K562 (cell line): ENCODE results near the gene PLAAT4. TPM values are rescaled to one million over a fixed set of nuclear protein-coding genes. Genes with fewer than 3 reads are reported as not detected.

Source experiments
- ATAC-seq: fragments of 200-7000 bp; cut with Tn5 transposase; 3 replicates; pipeline ENCODE4 v1.9.1; 2020; ENCODE audit warnings: moderate library complexity
- BruUV-seq: library from RNA; stranded (reverse); fragments of 400-500 nt; replicated peaks from 2 replicates; lab custom pipeline; 2021; lab: Mats Ljungman, UMichigan
- CTCF ChIA-PET: fragments of 300-600 bp; formaldehyde crosslinking; extraction: SDS; loops from one replicate; lab custom pipeline; 2021; ENCODE audit warnings: low intra/inter-chr PET ratio; lab: Yijun Ruan, JAX
- POLR2A ChIA-PET: fragments of 300-600, 350-650 bp; sonication (Branson Sonifier 250); formaldehyde crosslinking; extraction: SDS; loops from one replicate; lab custom pipeline; 2021; ENCODE audit warnings: antibody characterized with exemption, inconsistent platforms; lab: Yijun Ruan, JAX
- DNase-seq, 4 experiments: peaks; one replicate each; pipeline versions ENCODE4 v3.0.0 to v3.0.0-alpha.2; 2011 to 2018; ENCODE audit warnings: low spot score in 3 of 4, mixed read lengths in 3 of 4; ENCODE audit errors: extremely low read depth in 1 of 4
- FAIRE-seq: peaks from 2 replicates; lab custom pipeline; 2011; peaks lifted over from hg19 to GRCh38; lab: Jason Lieb, UNC
- H2AFZ ChIP-seq: 2 replicates; pipeline ENCODE4 v1.6.0; 2011; ENCODE audit warnings: low read depth, low read length, control low read depth, inconsistent platforms
- H3K27ac ChIP-seq: fragments of 200-600 bp; 3 replicates; pipeline ENCODE4 v1.8.0; 2011; ENCODE audit warnings: low read depth, mild to moderate bottlenecking, control low read depth, inconsistent platforms, low read length, moderate library complexity, mixed read lengths; ENCODE audit errors: extremely low read depth
- H3K27me3 ChIP-seq, 2 experiments: fragments of 300-600 bp in 1 of 2; 2 replicates in 1 of 2; 3 replicates in 1 of 2; pipeline versions ENCODE4 v1.6.0 to v1.8.0; 2011; ENCODE audit warnings: inconsistent platforms in 2 of 2, low read length in 2 of 2, mild to moderate bottlenecking in 1 of 2, mixed read lengths in 1 of 2, moderate library complexity in 1 of 2; ENCODE audit not compliant: control insufficient read depth in 2 of 2, insufficient read depth in 2 of 2
- H3K36me3 ChIP-seq: fragments of 300-600 bp; 3 replicates; pipeline ENCODE4 v1.8.0; 2011; ENCODE audit warnings: mild to moderate bottlenecking, low read length, inconsistent platforms; ENCODE audit not compliant: control insufficient read depth, insufficient read depth
- H3K4me1 ChIP-seq, 2 experiments: fragments of 200-600 bp in 1 of 2; replicated peaks in 1 of 2; 2 replicates in 1 of 2; 3 replicates in 1 of 2; pipeline versions ENCODE4 v1.5.1 to v1.8.0; 2011; ENCODE audit warnings: inconsistent platforms in 2 of 2, low read length in 2 of 2, mild to moderate bottlenecking in 1 of 2, mixed read lengths in 1 of 2, moderate library complexity in 1 of 2; ENCODE audit not compliant: control insufficient read depth in 2 of 2, insufficient read depth in 2 of 2
- H3K4me2 ChIP-seq: 2 replicates; pipeline ENCODE4 v1.6.1; 2011; ENCODE audit warnings: low read length, control low read depth, inconsistent platforms, mixed read lengths; ENCODE audit not compliant: insufficient read depth
- H3K4me3 ChIP-seq: fragments of 200-600 bp; sonication (generic), shearing (Covaris generic); 2 replicates; pipeline ENCODE4 v1.5.1; 2016; ENCODE audit warnings: control low read depth, inconsistent platforms
- H3K79me2 ChIP-seq: fragments of 200-600 bp; 3 replicates; pipeline ENCODE4 v1.8.0; 2011; ENCODE audit warnings: low read length, inconsistent platforms; ENCODE audit not compliant: control insufficient read depth, insufficient read depth
- H3K9ac ChIP-seq, 2 experiments: 2 replicates each; pipeline versions ENCODE4 v1.6.0 to v1.6.1; 2011; ENCODE audit warnings: low read depth in 2 of 2, low read length in 2 of 2, control low read depth in 1 of 2, inconsistent platforms in 1 of 2, mild to moderate bottlenecking in 1 of 2, mixed read lengths in 1 of 2; ENCODE audit not compliant: insufficient read depth in 1 of 2
- H3K9me1 ChIP-seq: one replicate; pipeline ENCODE4 v1.6.0; 2011; ENCODE audit warnings: inconsistent platforms, mild to moderate bottlenecking, low read length, moderate library complexity; ENCODE audit not compliant: control insufficient read depth, insufficient read depth
- H3K9me3 ChIP-seq: replicated peaks from 2 replicates; pipeline ENCODE4 v1.5.1; 2011; ENCODE audit warnings: low read depth, low read length, inconsistent platforms; ENCODE audit not compliant: control insufficient read depth, insufficient read depth
- H4K20me1 ChIP-seq: replicated peaks from 2 replicates; pipeline ENCODE4 v1.6.1; 2011; ENCODE audit warnings: low read length, inconsistent platforms, mixed read lengths; ENCODE audit not compliant: control insufficient read depth, insufficient read depth
- CBFA2T3 ChIP-seq: fragments of 450-650 bp; IDR thresholded peaks from 2 replicates; pipeline ENCODE4 v1.6.1; 2017
- JUND ChIP-seq, 2 experiments: IDR thresholded peaks; 2 replicates in 1 of 2; 3 replicates in 1 of 2; pipeline ENCODE4 v1.6.1; 2011; ENCODE audit warnings: borderline replicate concordance in 2 of 2, low read depth in 2 of 2, low read length in 2 of 2, improper control_type of control experiment in 1 of 2, missing biosample characterization in 1 of 2, missing genetic modification characterization in 1 of 2, missing genetic modification reagents in 1 of 2
- MCM5 ChIP-seq: fragments of 450-650 bp; IDR thresholded peaks from 2 replicates; pipeline ENCODE4 v1.6.1; 2016; ENCODE audit warnings: low read depth
- ZNF76 ChIP-seq: fragments of 250-450 bp; sonication (Bioruptor Pico); IDR thresholded peaks from 2 replicates; pipeline ENCODE4 v1.4.0; 2020; ENCODE audit warnings: mild to moderate bottlenecking, moderate library complexity, borderline replicate concordance
- WGBS: fragments of 100-300 bp; shearing (Covaris generic); methylation state at CpG from one replicate; pipeline ENCODE4 v1.1.6; 2016; ENCODE audit warnings: low coverage, mixed read lengths; ENCODE audit not compliant: insufficient coverage; ENCODE audit errors: missing lambda C conversion rate; 5-methylcytosine and 5-hydroxymethylcytosine counted together
- in situ Hi-C: fragments of 300-500 bp; cut with MboI; formaldehyde crosslinking; loops from 4 replicates; pipeline ENCODE4 v1.15.0; 2018; ENCODE audit warnings: inconsistent platforms, mixed read lengths
- intact Hi-C: fragments of 100-400 bp; cut with micrococcal nuclease; formaldehyde crosslinking; loops from 2 replicates; pipeline ENCODE4 v1.14.2; 2022
- polyA plus RNA-seq, 8 experiments: library from polyadenylated mRNA; depleted of rRNA in 4 of 8; stranded (reverse) in 5 of 8; unstranded in 3 of 8; fragments of >200 nt; fragmentation: Nextera tagmentation in 2 of 8; fragmentation: Illumina TruSeq in 1 of 8; extraction: Ambion mirVana in 2 of 8; extraction: Trizol in 1 of 8; gene quantifications; 2 replicates each; pipeline versions ENCODE4 v1.2.1 to v1.2.3, GENCODE V29; 2011 to 2014; ENCODE audit warnings: inconsistent platforms in 1 of 8, missing spikeins in 1 of 8
- total RNA-seq, 7 experiments: library from RNA; depleted of rRNA in 6 of 7; stranded (reverse); fragments of >200 nt in 6 of 7; fragmentation: Illumina TruSeq in 2 of 7; extraction: Trizol in 2 of 7; gene quantifications; 2 replicates each; pipeline versions ENCODE4 v1.2.1 to v1.2.3, GENCODE V29; 2011 to 2021; ENCODE audit warnings: low replicate concordance in 1 of 7
- TF ChIP-seq, protein P1 (sequence below), 2 experiments: fragments of 450-650 bp in 1 of 2; sonication (generic) in 1 of 2; formaldehyde crosslinking in 1 of 2; IDR thresholded peaks; 2 replicates each; pipeline versions ENCODE4 v1.7.1 to v1.9.0; 2016 to 2022; ENCODE audit warnings: inconsistent platforms in 1 of 2, mild to moderate bottlenecking in 1 of 2, missing genetic modification reagents in 1 of 2
- TF ChIP-seq, protein P2 (sequence below): IDR thresholded peaks from 2 replicates; pipeline ENCODE4 v1.6.1; 2012; ENCODE audit warnings: low read depth, low read length, improper control_type of control experiment, borderline replicate concordance

Gene PLAAT4
- total and polyA plus RNA-seq, 9 of the 15 experiments (the other 6 are each of a cell fraction or from before 2014, with no cell fraction given) = 0.54 to 3.0 (median 1.3) TPM; not detected in 1

DNA sequence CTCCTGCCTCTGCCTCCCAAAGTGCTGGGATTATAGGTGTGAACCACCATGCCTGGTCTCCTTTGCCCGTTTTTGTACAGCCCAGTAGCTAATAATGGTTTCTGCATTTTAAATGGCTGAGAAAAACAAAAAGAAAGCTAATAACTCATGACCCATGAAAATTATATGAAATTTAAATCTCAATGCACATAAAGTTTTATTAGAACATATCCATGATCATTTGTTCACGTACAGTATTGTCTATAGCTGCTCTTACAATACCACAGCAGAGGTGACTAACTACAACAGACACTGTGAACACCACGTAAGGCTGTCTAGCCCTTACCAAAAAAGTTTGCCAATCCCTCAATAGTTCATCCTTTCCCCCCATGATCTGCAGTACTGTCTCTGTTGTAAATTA, 33.0 kb downstream of the PLAAT4 start:
- Histone ChIP-seq H3K4me2 (no peak overlapping the region), H3K4me1 (peaks cover 29 to 42% of the 10 kb centered on the region in 2 experiments), H3K9me1 (no peaks in the 10 kb centered on the region), H3K9me3 (peaks cover 3% of the 10 kb centered on the region; the same call in 1 of the 2 replicates), H3K9ac (no peak overlapping the region), H4K20me1 (no peaks in the 10 kb centered on the region), H3K36me3 (no peaks in the 10 kb centered on the region), H3K27ac (no peak overlapping the region), H3K27me3 (no peaks in the 10 kb centered on the region), H3K79me2 (no peaks in the 10 kb centered on the region), H3K4me3 (no peak overlapping the region), H2AFZ (no peak overlapping the region)
- intact Hi-C loops (loop anchor here (5.0 kb wide), 1 partner anchor 62 kb away; the partner anchor contains the start of gene LGALS12), in situ Hi-C loops (no loop called here)
- POLR2A ChIA-PET = no interaction called here
- DNase-seq = no peak
- no peak for ATAC-seq
- WGBS = 74% methylated on average over 3 of the region's 3 CpGs
- no TSS peak for BruUV-seq
- CTCF ChIA-PET = no interaction called here
- TF ChIP-seq, protein P1, sequence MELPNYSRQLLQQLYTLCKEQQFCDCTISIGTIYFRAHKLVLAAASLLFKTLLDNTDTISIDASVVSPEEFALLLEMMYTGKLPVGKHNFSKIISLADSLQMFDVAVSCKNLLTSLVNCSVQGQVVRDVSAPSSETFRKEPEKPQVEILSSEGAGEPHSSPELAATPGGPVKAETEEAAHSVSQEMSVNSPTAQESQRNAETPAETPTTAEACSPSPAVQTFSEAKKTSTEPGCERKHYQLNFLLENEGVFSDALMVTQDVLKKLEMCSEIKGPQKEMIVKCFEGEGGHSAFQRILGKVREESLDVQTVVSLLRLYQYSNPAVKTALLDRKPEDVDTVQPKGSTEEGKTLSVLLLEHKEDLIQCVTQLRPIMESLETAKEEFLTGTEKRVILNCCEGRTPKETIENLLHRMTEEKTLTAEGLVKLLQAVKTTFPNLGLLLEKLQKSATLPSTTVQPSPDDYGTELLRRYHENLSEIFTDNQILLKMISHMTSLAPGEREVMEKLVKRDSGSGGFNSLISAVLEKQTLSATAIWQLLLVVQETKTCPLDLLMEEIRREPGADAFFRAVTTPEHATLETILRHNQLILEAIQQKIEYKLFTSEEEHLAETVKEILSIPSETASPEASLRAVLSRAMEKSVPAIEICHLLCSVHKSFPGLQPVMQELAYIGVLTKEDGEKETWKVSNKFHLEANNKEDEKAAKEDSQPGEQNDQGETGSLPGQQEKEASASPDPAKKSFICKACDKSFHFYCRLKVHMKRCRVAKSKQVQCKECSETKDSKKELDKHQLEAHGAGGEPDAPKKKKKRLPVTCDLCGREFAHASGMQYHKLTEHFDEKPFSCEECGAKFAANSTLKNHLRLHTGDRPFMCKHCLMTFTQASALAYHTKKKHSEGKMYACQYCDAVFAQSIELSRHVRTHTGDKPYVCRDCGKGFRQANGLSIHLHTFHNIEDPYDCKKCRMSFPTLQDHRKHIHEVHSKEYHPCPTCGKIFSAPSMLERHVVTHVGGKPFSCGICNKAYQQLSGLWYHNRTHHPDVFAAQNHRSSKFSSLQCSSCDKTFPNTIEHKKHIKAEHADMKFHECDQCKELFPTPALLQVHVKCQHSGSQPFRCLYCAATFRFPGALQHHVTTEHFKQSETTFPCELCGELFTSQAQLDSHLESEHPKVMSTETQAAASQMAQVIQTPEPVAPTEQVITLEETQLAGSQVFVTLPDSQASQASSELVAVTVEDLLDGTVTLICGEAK (IDR thresholded peaks at IDR 0.05) = peak; percentile 78
- TF ChIP-seq, protein P1 (CRISPR knock-in tag; IDR thresholded peaks at IDR 0.05) = no peak
- TF ChIP-seq ZNF76 (CRISPR knock-in tag) = no peak
- TF ChIP-seq MCM5 = no peak
- no peak for TF ChIP-seq CBFA2T3
- no peak for TF ChIP-seq JUND (IDR thresholded peaks at IDR 0.05; ENCODE audit: borderline replicate concordance, low read depth, low read length)
- no peak for TF ChIP-seq JUND (tag; IDR thresholded peaks at IDR 0.05; ENCODE audit: borderline replicate concordance, low read depth, low read length)
- TF ChIP-seq, protein P2, sequence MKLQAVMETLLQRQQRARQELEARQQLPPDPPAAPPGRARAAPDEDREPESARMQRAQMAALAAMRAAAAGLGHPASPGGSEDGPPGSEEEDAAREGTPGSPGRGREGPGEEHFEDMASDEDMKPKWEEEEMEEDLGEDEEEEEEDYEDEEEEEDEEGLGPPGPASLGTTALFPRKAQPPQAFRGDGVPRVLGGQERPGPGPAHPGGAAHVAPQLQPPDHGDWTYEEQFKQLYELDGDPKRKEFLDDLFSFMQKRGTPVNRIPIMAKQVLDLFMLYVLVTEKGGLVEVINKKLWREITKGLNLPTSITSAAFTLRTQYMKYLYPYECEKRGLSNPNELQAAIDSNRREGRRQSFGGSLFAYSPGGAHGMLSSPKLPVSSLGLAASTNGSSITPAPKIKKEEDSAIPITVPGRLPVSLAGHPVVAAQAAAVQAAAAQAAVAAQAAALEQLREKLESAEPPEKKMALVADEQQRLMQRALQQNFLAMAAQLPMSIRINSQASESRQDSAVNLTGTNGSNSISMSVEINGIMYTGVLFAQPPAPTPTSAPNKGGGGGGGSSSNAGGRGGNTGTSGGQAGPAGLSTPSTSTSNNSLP = no peak
- no peak for FAIRE-seq
